CD1c-positive myeloid dendritic cell (primary cell): ENCODE measurements around the gene WRNIP1.

Source experiments
- DNase-seq: peaks from one replicate; pipeline ENCODE4 v3.0.0-alpha.2; 2016; ENCODE audit errors: extremely low spot score

The WRNIP1 gene

GRCh38 chr6:2805031-2805430 is 39.8 kb downstream of the WRNIP1 start:
- no peak for DNase-seq

GRCh38 chr6:2806644-2807043 is 41.5 kb downstream of the WRNIP1 start:
- DNase-seq = no peak

DNA sequence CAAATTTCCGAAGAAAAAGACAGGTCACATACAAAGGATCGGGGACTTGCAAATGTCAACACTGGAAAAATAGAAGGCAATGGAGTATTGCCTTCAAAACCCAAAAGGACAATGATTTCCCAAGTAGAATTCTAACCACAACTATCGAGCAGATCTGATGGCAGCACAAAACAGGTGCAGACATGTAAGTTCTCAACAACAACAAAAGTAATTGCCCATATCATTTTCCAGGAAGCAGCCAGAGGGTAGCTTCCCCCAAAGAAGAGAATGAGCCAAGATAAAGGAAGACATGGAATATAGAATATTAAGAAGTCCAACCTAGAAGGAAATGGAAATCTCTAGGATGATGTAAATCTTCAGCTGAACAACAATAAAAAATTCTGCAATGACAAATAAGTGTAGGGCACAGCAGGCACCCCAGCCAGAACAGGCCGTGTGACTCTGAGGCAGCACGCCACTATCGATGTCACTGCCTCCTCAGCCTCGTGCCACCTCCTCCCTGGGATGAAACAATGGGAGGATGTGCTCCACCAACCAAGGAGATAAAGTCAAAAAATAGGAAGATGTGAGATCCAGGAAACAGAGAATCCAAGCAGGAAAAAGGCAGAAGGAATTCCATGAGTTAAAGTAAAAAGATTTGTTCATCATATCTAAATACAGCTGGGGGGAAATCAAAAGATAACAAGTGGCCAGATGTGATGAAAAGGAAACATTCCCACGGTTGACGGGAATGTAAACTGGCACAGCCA is 42.3 kb downstream of the WRNIP1 start:
- DNase-seq = no peak

DNA sequence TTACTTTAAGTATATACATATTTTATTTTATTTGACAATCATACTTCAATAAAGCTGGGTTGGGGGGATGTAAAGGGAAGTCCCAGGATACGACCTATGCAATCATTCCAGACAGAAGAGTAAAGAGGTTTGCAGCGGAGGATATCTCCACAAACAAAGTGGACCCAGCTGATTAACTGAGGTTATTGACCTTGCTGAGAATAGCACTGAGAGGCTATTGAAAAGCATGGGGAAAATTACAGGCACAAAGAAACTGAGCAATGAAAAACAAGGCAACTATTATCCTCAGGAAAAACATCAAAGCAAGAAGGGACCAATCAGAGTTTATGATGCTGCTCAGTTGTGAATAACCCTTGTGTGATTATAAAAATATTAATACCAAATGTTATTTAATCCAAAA is 43.8 kb downstream of the WRNIP1 start:
- no peak for DNase-seq

DNA sequence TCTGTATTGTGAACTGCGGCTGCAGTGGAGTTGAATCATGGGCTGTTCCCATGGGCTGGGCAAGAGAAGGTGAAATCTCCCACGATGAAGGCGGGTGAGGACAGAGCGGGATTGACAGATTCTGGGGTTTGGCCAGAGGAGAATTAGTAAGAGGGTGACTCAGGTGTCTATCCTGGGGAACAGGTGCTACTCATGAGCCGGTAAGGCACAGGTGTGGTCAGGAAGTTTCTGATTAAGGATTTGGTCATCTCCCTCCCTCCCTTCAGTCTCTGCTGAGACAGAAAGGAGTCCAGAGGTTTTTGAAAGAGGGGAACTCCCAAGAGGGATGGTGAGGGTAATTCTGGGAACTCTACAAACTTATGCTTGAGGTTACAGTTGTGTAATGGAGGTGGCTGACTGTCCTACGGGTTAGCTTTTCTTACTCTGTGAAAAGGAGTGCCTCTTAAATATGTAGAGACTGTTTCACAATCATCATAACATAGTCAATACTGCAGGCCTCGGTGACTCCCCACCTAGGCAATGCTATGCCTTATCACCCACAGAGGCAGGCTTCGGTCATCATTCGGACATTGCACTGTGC is 45.0 kb downstream of the WRNIP1 start:
- DNase-seq = no peak

DNA sequence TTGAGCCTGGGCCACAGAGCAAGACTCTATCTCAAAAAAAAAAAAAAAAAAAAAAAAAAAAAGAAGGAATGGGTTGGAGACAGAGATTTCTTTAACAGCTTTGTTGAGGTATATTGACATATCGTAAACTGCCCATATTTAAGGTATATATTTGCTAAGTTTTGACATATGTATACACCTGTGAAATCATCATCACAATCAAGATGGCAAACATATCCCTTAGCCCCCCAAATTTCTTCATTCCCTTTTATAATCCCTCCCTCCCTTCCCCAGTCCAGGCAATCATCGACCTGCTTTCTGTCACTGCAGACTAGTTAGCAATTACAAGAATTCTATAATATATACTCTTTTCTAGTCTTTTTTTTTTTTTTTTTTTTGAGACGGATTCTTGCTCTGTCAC is 47.5 kb downstream of the WRNIP1 start:
- no peak for DNase-seq

GRCh38 chr6:2816158-2816557 is 51.0 kb downstream of the WRNIP1 start:
- no peak for DNase-seq

DNA sequence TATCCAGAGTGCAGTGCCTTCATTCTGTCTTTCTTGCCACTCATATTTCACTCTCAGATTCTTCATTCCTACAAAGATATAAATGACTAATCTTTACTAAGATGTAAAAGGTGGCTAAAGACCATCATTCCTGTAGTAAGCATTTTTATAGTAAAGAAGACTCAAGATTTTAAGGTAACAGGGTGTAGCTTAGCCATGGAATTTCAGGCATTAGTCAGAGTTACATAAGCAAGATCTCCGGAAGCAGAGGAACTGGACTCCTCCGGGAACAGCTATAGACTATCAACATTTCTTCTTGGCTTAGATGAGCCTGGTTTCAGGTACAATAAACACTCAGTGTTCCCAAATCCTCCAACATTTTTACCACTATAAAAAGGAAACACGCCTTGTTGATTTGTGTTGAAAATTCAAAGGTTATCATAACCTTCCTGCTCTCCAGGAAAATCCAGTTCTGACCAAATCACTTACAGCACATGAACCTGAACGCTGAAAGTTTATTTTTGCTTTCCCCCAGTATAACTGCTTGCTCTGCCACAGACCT is 52.8 kb downstream of the WRNIP1 start:
- DNase-seq = no peak

DNA sequence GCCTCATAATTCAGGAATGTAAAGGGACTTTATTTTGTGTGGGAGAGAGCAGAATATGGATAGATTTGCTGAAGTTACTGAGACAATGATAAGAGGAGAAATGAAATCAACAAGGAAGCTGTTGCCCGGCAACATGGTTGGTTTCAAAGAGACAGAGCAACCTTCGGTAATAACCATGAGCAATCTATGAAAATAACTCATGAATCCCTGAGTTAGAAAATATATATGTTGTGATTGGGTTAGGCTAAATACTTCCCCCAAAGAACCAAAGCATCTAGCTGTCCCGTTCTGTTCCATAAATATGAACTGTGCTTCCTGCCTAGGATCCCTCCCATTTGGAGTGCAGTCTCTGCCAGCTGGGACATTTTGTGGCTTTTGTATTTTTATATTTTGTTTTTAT is 53.4 kb downstream of the WRNIP1 start:
- peak; percentile 12 for DNase-seq

DNA sequence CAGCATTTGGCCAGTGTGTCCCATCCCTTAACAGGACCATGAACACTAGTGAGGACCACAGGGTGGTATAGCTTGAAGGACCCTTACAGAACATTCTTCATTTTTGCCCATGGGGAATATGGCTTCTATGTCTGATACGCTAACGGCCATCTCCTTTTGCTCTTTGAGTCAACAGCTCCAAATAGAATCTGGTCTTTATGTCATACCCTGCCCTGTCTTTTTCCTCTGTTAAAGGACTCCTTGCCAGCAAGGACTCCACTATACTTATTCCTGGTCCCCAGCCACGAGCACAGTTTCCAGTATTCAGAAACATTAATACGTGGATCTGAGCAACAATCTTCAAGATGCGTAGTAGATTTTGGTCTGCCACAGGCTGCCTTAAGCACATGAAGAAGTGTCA is 53.9 kb downstream of the WRNIP1 start:
- no peak for DNase-seq

DNA sequence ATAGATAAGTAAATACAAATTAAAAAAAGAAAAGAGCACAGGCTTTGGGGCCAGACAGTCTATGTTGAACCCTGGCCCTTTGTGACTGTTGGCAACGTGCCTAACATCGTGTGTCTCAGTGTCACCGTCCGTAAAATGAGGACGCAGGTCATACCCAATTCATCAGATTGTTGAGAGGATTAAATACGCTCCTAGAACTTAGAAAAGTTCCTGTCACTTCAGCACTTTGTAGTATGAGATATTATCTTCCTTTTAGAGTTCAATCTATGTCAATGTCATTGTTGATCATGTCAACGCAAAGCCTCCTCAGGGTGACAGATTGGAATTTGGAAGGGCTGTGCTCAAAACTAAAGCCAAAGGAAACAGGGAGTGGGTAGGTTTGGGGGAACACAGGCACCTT is 54.8 kb downstream of the WRNIP1 start:
- DNase-seq = no peak

GRCh38 chr6:2820415-2820814 is 55.2 kb downstream of the WRNIP1 start:
- no peak for DNase-seq

- DNase-seq = no peak
Measured at GRCh38 chr6:2821554-2821953, 56.4 kb downstream of the WRNIP1 start.

DNA sequence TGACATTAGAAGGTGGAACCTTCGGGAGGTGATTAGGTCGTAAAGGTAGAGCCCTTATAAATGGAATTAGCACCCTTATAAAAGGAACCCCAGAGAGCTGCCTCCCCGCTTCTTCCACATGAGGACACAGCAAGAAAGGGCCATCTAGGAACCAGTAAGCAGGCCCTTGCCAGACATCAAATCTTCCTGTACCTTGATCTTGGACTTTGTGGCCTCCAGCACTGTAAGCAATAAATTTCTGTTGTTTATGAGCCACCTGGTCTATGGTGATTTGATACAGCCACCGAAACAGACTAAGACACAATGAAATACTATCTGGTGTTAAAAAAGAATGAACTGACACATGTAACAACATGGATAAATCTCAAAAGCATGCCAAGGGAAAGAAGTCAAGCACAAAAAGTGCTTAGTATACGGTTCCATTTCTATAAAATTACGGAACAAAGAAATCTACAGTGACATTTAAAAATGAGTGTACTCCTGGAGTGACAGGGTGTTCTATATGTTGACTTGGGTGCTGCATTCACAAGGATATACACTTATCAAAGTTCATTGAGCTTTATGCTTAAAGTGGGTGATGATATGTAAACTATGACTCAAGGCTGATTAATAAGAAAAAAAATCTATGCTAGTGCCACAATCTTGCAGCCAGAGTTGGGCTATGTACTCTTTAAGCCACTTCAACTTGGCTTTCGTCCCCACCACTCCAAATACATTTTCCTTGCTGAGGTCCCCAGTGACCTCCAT is 58.1 kb downstream of the WRNIP1 start:
- no peak for DNase-seq

DNA sequence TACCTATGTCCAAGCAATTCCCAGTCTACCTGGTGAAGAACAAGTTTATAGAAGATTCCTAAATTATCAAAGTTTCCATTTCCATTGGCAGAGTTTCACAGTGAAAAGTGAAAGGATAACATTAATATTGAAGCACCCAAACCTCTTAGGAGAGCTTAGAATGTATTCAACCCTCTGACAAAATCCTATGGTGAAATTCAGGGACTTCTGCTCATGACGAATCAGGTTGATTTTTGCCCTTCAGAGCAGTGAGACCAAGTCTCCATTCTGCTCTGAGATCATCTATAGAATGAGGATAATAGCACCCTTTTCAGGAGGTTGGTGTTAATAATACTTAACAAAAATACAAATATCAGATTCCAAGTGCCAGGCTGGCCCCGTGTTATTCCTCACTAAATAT is 60.9 kb downstream of the WRNIP1 start:
- DNase-seq = no peak

DNA sequence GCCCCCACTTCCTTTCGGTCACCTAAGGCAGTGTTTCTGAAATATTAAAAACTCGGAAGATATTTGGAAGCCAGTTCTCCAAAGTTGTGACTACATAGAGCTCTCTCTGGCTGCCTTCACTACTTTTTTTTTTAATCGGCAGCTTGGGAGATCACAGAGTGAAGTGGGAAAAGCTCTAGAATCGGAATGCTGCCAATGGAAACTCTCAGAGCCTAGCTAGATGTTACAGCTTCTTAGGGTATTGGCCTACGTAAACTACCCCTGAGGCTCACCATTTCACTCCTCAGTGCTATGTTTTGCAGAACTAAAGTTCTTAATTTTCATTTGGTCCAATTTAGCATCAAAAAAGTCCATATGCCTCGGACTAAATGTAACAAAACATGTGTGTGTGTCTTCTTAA is 61.9 kb downstream of the WRNIP1 start:
- no peak for DNase-seq

DNA sequence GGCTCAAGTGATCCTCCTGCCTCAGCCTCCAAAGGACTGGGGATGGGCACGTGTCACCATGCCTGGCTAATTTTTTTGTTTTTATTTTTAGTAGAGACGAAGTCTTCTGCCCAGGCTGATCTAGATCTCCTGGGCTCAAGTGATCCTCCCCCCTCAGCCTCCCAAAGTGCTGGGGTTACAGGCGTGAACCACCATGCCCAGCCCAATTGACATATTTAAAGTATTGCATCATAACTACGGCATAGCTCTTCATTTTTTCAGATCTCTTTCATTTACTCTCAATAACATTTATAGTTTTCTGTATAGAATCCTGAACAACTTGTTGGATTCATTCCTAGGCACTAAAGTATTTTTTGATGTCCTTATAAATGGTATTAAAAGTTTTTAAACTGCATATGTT is 63.4 kb downstream of the WRNIP1 start:
- no peak for DNase-seq

- no peak for DNase-seq
Measured at GRCh38 chr6:2829253-2829652, 64.1 kb downstream of the WRNIP1 start.

- no peak for DNase-seq
Measured at GRCh38 chr6:2830183-2830582, 65.0 kb downstream of the WRNIP1 start.

GRCh38 chr6:2831392-2831791 is 66.2 kb downstream of the WRNIP1 start:
- DNase-seq = no peak

DNA sequence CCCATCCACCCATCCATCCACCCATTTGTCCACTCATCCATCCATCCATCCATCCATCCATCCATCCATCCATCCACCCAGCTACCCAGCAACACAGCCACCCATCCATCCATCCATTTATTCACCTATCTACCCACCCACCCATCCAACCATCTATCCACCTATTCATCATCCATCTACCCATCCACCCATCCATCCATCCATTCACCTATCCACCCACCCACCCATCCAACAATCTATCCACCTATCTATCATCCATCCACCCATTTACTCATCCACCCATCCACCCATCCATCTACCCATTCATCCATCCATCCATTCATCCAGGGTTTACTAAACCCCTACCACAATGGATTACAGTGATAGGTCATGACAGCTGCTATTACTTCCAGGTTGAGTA is 69.1 kb downstream of the WRNIP1 start:
- no peak for DNase-seq
